Uterus (tissue), 2 donors: ENCODE data around the gene ATPAF1.

ENCODE experiments used
- POLR2A ChIP-seq, 2 donors: fragments of 450-650 bp; IDR thresholded peaks; one replicate each; pipeline ENCODE4 v1.6.1; 2016; ENCODE audit warnings: antibody characterized with exemption in 2 of 2, mild to moderate bottlenecking in 1 of 2, moderate library complexity in 1 of 2
- TF ChIP-seq, protein P1 (sequence below), 4 experiments: fragments of 200-600 bp in 2 of 4; fragments of 450-650 bp in 2 of 4; sonication (generic) in 2 of 4; IDR thresholded peaks; one replicate each; pipeline ENCODE4 v1.5.1; 2016 to 2019; ENCODE audit warnings: antibody characterized with exemption in 4 of 4, mild to moderate bottlenecking in 2 of 4, moderate library complexity in 1 of 4

DNA sequence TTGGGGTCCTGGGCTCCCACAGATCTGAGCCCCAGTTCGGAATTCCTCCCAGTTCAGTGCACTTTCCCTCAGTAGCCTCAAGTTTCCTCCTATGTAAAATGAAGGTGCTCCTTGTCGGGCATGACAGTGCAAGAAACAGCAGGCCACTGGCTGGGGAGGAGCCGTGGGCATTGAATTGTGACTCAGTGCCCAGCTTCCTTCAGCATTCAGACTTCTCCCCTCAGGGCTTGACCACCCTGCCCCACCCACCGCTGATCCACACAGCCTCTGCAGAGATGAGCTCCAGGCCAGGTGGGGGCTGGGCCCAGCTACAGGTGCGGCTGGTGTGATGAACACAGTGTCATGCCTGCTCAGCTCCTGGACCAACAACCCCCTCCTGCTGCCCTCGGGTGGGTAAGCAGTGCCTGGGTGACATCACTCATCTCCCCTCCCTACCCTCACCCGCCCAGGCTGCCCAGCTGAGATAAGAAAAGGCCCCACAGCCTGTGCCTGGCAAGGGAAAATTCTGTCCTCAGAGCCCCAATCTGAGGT is 56.4 kb downstream of the ATPAF1 start:
- no peak for TF ChIP-seq POLR2A (IDR thresholded peaks at IDR 0.05)
- TF ChIP-seq, protein P1, sequence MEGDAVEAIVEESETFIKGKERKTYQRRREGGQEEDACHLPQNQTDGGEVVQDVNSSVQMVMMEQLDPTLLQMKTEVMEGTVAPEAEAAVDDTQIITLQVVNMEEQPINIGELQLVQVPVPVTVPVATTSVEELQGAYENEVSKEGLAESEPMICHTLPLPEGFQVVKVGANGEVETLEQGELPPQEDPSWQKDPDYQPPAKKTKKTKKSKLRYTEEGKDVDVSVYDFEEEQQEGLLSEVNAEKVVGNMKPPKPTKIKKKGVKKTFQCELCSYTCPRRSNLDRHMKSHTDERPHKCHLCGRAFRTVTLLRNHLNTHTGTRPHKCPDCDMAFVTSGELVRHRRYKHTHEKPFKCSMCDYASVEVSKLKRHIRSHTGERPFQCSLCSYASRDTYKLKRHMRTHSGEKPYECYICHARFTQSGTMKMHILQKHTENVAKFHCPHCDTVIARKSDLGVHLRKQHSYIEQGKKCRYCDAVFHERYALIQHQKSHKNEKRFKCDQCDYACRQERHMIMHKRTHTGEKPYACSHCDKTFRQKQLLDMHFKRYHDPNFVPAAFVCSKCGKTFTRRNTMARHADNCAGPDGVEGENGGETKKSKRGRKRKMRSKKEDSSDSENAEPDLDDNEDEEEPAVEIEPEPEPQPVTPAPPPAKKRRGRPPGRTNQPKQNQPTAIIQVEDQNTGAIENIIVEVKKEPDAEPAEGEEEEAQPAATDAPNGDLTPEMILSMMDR (IDR thresholded peaks at IDR 0.05): no peak
